ENCODE measurements around the gene OLA1.

The OLA1 gene

GRCh38 chr2:174205562-174205961, 42.8 kb downstream of the OLA1 start:
- no peak for TF ChIP-seq REST (IDR thresholded peaks at IDR 0.05; ENCODE audit: insufficient replicate concordance, low read depth)
- no peak for TF ChIP-seq POLR2AphosphoS5 (IDR thresholded peaks at IDR 0.05; ENCODE audit: low read depth)
- no peak for TF ChIP-seq GABPA (IDR thresholded peaks at IDR 0.05; ENCODE audit: low read depth)
- no peak for TF ChIP-seq CTCF (IDR thresholded peaks at IDR 0.05; ENCODE audit: insufficient read depth, low read length)
- TF ChIP-seq SPI1 (IDR thresholded peaks at IDR 0.05; ENCODE audit: borderline replicate concordance, low read depth): no peak
- no peak for DNase-seq (ENCODE audit: low read depth in 1 of 2, low spot score in 1 of 2)
- Histone ChIP-seq H3K27ac (replicated peaks) (no peak overlapping the region), H3K4me3 (replicated peaks; ENCODE audit: insufficient read depth, low read length) (no peak overlapping the region), H3K27me3 (ENCODE audit: insufficient read depth, poor library complexity, severe bottlenecking) (no peaks in the 10 kb centered on the region)

- Histone ChIP-seq H3K4me3 (replicated peaks; ENCODE audit: insufficient read depth, low read length) (no peak overlapping the region), H3K27ac (replicated peaks) (no peak overlapping the region), H3K27me3 (ENCODE audit: insufficient read depth, poor library complexity, severe bottlenecking) (no peaks in the 10 kb centered on the region)
- DNase-seq (ENCODE audit: low read depth in 1 of 2, low spot score in 1 of 2): no peak
- TF ChIP-seq GABPA (IDR thresholded peaks at IDR 0.05; ENCODE audit: low read depth) (no peak), REST (IDR thresholded peaks at IDR 0.05; ENCODE audit: insufficient replicate concordance, low read depth) (no peak), CTCF (IDR thresholded peaks at IDR 0.05; ENCODE audit: insufficient read depth, low read length) (no peak), POLR2AphosphoS5 (IDR thresholded peaks at IDR 0.05; ENCODE audit: low read depth) (no peak), SPI1 (IDR thresholded peaks at IDR 0.05; ENCODE audit: borderline replicate concordance, low read depth) (no peak)
Measured at GRCh38 chr2:174202188-174202587, 46.1 kb downstream of the OLA1 start.

GRCh38 chr2:174198846-174199564, 49.3 kb downstream of the OLA1 start:
- Histone ChIP-seq H3K27ac (replicated peaks) (no peak overlapping the region), H3K27me3 (ENCODE audit: insufficient read depth, poor library complexity, severe bottlenecking) (no peaks in the 10 kb centered on the region), H3K4me3 (replicated peaks; ENCODE audit: insufficient read depth, low read length) (no peak overlapping the region)
- DNase-seq (ENCODE audit: low read depth in 1 of 2, low spot score in 1 of 2): no peak
- TF ChIP-seq POLR2AphosphoS5 (IDR thresholded peaks at IDR 0.05; ENCODE audit: low read depth): no peak
- TF ChIP-seq REST (IDR thresholded peaks at IDR 0.05; ENCODE audit: insufficient replicate concordance, low read depth): no peak
- TF ChIP-seq GABPA (IDR thresholded peaks at IDR 0.05; ENCODE audit: low read depth): no peak
- no peak for TF ChIP-seq SPI1 (IDR thresholded peaks at IDR 0.05; ENCODE audit: borderline replicate concordance, low read depth)
- no peak for TF ChIP-seq CTCF (IDR thresholded peaks at IDR 0.05; ENCODE audit: insufficient read depth, low read length)
